GM18517 (cell line): ENCODE data around the gene SLC6A8.
"Not testable (repeated sequence)": the region's sequence is repeated elsewhere in the genome, so short reads cannot be mapped to it uniquely, and the experiment has no call there.

ENCODE experiments used
- ATAC-seq: cut with Tn5 transposase; IDR thresholded peaks from one replicate; pipeline ENCODE4 v1.9.1; 2021; ENCODE audit warnings: mild to moderate bottlenecking, moderate library complexity; ENCODE audit not compliant: unreplicated experiment

The SLC6A8 gene

DNA sequence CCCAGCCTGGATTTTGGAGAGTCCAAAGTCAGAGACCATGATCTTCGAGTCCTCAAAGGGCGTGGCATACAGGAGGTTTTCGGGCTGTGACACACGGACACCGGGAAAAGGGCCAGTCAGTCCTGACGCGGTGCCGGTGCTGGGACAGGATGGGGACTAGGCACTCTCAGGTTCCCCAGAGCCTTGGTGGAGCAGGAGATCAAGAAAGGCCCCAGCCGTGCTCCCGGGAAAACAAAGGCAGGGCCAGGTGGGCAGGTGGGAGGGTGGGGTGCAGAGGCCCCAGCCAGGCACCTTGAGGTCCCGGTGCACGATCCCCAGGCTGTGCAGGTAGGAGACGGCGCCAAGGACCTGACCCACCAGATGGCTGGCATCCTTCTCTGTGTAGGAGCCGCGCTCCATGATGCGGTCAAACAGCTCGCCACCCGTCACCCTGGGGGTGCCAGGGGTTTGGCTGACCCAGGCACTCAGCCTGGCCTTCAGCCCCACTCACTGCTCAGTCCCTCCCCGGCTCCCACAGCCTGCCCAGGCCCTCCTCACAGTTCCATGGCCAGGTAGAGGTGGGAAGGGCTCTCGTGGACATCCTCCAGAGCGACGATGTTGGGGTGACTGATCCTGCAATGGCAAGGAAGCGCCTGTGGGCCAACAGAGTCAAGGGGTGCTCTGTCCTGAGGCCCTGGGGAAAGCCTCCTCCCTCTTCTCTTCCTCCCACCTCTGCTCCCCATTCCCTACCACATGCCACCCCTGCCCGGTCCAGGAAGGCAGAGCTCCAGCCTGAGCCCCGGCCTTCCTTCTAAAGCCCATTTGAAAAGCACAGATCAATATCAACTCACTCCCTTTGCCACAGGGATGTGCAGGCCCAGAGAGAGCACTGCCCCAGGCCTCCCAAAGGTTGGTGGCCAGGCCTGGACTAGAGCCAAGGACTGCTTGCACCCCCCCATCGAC, 15.9 kb upstream of the SLC6A8 start:
- no peak for ATAC-seq

DNA sequence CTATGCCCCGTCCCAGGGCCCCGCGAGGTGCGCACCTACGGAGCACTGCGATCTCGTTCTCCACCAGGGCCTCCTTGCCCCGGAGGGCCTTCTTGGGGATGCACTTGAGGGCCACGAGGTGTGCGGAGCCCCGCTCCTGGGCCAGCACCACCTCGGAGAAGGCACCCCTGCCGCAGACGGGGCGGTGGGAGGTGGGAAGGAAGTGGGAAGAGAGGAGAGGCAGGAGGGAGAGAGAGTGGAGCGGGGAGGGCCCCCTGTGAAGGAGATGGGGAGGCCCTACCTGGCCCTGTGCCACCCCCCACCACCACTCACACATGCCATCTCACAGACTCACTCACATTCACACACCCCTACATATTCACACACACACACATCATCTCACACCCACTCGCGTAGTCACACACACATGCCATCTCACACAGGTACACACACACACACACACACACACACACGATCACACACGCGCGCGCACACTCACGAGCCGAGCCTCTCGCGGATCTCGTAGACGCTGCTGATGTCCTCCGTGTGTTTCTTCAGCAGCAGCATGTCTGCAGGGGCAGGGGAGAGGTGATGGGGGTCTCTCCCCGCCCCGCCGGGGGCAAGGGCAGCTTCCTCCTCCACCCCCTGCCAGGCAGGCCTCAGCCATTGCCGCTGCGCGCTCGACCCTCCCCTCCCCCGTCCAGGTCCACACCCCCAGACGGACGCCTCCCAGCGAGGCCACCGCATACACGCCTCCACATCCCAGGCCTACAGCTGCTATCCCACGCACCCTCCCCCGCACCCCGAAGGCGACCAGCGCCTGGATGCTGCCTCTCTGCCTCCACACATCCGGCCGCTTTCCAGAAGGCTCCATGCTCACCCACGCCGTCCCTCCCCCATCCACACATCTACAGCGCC, 14.9 kb upstream of the SLC6A8 start:
- ATAC-seq: no peak

DNA sequence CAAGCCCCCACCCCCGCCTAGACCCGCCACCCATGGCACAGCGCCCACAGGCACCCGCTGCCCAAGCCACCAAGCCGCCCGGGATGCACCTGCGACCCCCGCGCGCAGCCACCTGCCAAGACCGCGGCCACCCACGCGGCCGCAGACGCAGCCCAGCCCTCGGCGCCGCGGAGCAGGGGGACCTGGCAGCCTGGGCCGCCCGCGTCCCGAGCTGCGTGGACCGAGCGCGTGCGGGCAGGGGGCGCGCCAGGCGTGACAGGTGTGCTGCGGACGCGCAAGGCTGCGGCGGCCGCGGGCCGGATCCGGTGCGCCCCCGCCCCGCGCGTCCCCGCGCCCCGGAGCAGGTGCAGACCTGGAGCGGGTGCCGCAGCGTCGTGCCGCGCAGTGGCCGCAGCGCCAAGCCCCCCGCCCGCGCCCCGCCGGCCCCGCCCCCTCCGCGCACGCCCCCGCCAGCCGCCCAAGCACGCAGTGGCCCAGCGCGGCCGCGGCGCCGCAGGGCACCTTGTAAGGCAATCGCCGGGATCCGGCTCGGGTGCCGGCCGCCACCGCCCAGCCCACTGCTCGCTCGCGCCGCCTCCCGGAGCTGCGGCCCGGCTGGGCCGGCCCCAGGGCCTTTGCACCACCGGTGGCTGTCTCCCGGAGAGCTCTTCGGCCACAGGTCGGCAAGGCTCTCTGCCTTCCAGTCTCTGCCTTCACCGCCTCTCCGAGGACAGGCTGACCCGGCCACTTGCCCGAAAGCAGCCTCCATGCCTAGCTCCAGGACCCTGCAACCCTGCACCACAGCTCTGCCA, 14.1 kb upstream of the SLC6A8 start, which contains the start of gene PNCK:
TSS of gene PNCK (minus strand) at position 386 of the 791 bp plus-strand sequence. CDS start 737 bp downstream, outside the sequence.
- no peak for ATAC-seq

DNA sequence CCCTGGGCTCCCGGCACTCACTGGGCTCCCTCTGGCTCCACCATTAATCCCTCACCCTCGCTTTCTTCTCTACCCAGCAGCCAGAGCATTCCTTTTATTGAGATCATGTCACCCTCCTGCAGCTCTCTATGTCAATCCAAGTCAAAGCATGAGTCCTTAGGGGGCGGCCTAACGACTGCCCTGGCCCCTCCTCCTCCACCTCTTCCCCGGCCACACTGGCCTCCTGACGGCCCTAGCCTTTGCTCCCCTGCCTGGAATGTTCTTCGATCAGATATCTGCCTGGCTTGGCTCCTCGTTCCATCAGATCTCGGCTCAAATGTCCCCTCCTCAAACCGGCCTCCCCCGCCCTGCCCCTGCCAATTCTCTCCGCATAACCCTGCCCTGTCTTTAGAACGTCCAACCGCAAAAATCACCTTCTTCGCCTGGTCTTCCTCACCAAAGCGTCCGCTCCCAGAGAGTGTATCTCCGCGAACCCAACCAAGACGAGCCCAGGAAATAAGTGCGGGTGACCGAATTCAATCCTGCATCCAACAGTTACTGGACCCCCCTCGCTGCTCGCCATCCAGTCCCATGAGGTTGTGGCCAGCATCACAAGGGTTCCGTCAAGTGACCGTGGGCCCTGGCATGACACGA, 13.4 kb upstream of the SLC6A8 start:
- no peak for ATAC-seq

DNA sequence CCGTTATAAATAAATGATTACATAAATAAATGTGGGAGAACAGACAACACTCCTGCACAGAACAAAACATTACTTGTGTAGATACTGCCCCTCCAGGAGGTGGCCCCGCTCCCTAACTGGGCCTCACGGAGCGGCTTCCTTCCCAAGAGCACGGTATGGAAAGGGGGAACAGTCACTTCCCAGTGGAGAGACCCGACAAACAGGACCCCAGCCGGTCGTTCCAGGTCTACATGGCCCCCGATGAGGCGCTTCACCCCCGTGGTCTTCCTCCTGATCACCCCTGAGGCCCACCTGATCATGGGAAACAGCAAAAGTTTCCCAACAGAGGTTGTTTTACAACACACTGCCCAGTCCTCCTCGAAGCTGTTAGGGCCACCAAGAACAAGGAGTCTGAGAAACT, 6.6 kb upstream of the SLC6A8 start:
- no peak for ATAC-seq

DNA sequence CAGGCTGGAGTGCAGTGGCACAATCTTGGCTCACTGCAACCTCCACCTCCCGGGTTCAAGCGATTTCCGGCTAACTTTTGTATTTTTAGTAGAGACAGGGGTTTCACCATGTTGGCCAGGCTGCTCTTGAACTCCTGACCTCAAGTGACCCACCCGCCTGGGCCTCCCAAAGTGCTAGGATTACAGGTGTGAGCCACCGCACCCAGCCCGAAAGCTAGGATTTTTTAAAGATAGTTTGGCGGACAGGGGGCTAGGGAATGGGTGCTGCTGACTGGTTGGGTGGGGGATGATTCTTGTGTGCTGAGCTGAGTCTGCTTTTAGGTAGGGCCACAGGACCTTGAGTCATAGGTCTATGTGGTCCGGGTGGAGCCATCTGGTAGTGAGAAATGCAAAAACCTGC, 4.2 kb upstream of the SLC6A8 start:
- ATAC-seq: not testable (repeated sequence)

DNA sequence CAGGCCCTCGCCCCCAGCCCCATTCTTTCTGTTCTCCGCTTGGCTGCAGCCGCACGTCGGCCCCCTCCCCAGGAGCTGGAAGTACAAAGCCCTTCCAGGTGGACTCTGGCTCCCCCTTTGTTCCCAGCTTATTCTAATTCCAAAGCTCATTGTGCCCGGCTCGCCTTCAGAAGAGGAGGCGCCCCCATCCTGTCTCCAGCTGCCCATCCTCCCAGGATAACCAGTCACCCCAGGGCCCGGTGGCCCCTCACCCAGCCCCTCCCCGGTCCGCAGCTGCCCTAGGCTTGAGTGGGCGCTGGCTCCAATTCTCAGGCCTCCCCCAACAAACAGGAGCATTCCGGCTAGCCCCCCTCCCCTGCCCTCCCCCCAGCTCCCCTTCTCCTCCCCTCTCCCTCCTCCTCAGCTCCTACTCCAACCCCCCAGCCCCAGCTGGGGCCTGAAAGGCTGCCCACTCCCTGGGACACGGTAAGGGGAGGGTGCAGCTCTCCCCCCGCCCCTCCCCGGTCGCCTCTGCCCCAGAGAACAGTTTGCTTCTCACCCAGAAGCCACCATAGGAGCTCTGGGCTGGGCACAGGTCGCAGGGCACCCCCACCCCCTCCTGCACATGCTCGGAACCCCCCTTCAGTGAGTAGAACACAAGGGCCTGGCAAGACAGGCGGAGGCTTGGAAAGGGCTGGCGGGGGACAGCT, 3.1 kb upstream of the SLC6A8 start:
- no peak for ATAC-seq

DNA sequence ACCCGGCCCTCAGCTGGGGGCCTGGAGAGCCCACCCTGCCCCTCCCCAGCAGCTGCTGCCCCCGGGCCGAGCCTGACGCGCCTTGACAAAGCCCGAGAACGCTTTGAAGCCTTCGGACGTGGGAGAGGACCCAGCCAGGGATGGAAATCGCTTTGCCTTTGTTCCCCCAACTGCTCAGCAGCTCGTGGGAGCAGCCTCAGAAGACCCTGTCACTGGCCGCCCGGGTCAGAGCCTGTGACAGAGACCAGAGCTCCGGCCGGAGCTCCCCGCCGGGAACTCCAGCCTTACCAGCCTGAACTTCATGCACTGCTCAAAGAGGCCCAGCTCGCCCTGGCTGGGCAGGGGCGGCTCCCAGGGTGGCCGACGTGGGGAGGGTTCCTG, 2.6 kb upstream of the SLC6A8 start:
- ATAC-seq: no peak

DNA sequence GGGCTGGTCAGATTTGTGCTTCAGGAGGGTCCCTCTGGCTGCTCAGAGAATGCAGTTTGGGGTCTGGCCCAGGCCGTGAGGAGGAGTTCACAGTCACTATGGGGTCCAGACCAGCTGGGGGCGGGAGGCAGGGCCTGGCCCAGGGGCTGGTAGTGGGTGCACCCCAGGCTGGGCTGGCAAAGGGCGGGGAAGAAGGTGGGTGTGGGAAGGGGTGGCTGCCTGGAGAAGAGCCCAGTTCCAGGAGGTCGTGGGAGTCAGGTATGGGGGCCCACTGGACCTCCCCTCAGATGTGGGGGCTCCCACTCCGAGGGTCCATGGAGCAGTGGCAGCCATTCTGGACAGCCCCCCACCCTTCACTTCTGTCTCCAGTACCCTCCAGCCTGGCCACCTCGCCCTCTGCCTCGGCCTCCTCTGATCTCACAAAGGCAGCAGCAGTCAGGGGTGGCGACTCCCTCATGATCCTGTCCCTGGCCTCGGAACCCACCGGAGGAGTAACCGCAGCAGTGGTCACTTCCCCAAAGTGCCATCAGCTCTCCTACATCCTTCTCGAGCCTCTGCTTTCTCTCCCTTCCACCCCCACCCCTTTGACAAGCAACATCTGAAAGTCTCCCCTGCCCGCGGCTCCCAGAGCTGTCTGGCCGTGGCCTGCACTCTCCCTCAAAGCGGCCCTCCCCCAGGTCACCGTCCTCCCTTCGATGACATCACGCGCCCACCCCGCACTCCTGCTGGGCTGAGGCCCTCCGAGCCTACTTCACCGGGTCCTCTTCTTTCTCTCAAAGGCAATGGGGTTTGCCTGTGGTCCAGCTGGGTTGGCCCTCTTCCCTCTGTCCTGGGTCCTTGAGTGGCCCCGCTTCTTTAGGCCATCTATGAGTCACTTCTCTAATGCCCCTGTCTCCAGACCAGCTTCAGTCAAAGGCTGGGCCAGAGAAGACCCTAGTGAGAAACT, 1.7 kb upstream of the SLC6A8 start:
- no peak for ATAC-seq

DNA sequence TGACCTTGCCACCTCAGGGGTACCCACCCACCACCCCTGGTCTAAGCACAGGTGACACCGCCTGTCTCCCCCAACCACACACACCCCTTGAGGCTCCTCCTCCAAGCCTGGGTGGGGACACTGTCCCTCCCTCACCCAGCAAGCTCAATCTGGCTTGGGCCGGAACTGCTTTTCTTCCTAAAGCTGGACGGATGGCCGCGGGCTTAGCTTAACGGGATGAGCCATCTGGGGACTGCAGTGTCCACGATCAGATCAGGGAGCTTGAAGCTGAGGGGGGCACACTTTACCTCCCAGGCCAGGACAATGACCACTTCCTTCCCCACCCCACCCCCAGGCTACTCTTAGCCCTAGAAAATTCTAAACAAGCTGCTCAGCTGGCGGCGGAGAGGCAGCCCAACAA, 1.0 kb upstream of the SLC6A8 start:
- no peak for ATAC-seq

DNA sequence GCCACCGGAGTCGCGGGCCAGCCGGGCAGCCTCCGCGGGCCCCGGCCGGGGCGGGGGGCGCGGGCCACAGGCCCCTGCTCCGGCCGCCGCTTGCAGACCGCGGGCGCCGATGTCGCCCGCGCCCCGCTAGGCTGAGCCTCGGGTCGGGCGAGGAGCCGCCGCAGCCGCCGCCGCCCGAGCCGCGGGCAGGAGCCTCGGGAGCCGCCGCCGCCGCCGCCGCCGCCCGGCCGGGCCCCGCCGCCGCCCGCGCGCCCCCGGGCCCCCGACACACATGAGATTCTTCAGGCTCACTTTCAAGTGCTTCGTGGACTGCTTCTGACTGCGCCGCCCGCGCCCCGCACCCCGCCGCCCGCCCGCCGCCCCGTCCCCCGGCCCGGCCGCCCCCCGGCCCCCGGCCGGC, 345 bp downstream of the SLC6A8 start:
- no peak for ATAC-seq

DNA sequence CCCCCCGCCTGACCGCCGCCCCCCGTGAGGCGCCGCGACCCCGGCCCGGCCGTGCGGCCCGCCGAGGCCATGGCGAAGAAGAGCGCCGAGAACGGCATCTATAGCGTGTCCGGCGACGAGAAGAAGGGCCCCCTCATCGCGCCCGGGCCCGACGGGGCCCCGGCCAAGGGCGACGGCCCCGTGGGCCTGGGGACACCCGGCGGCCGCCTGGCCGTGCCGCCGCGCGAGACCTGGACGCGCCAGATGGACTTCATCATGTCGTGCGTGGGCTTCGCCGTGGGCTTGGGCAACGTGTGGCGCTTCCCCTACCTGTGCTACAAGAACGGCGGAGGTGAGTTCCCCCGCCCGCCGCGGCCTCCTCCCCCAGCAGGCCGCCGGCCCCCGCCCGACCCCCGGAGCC, 780 bp downstream of the SLC6A8 start:
- no peak for ATAC-seq

DNA sequence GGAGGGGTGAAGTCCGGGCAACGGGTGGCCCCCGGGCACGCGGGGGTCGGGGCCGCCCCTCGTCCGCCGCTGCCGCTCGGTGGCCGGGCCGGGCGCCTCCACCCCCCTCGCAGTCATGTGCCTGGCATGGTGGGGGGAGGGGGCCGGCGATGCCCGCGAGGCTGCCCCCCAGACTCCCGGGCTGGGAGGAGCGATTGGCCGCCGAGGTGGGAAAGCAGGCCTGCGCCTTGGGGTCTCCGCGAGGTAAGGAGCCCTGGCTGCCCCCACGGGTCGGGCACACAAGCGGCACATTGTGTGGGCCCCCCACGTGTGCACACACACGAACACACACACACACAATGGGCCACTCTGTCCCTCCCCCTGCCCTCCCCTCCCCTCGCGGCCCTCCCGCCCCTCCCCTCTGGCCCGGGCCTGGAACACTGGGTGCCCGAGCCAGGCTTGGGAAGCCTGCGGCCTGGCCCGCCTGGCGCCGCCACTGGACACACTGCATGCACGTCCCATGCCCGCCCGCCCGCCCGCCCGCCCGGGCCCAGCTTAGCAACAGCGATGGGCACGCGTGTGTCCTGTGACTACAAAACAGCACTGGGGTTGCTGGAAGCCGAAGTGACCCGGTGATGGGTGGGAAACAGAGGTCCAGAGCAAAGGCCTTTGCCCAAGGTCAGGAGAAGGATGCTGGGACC, 1.3 kb downstream of the SLC6A8 start:
- ATAC-seq: no peak

DNA sequence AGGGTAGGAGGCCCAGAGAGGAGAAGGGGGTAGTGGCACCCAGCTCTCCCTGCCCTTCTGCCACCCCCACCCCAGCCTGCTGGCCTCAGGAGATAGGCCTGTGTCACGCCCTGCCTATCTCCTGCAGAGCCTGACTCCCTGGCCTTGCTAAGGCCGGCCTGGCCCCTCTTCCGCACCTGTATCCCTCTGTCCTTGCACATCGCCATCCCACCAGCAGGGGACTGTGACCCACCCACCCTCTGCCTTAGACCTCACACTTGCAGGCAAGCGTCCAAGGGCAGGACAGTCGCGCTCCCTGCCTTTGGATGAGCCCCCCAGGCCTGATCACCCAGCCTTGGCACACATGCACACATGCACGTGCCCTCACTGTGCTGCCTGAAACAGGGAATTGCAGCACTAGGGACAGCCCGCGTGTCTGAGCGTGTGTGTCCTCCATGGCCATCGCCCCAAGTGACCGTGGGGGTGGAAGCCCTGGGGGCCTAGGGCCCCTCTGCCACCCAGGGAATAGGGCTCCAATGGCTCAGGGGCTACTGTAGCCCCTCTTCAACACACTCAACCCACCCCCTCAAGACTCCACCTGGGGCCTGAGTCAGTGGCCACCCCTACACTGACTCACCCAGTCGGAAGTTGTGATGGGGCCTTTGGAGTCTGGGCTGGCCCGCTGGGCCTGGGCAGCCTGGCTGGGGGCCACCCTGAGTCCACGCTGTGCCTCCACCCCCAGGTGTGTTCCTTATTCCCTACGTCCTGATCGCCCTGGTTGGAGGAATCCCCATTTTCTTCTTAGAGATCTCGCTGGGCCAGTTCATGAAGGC, 2.1 kb downstream of the SLC6A8 start:
- ATAC-seq: no peak

DNA sequence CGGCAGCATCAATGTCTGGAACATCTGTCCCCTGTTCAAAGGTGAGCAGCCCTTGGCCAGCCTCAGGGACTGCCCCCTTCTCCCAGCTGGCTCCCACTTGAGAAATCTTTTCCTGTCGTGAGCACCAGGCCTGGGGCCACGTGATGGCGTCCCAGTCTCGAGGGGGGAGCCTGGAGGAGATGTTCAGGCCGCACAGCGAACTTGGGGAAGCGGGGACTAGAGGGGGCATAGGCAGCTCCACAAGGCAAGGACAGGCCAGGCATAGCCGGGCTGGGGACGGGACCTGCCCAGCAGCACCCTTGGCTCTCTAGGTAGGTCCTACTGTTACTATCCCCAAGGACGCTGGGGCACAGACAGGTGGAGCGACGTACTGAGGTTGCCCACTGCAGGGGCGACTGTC, 2.7 kb downstream of the SLC6A8 start:
- ATAC-seq: no peak

DNA sequence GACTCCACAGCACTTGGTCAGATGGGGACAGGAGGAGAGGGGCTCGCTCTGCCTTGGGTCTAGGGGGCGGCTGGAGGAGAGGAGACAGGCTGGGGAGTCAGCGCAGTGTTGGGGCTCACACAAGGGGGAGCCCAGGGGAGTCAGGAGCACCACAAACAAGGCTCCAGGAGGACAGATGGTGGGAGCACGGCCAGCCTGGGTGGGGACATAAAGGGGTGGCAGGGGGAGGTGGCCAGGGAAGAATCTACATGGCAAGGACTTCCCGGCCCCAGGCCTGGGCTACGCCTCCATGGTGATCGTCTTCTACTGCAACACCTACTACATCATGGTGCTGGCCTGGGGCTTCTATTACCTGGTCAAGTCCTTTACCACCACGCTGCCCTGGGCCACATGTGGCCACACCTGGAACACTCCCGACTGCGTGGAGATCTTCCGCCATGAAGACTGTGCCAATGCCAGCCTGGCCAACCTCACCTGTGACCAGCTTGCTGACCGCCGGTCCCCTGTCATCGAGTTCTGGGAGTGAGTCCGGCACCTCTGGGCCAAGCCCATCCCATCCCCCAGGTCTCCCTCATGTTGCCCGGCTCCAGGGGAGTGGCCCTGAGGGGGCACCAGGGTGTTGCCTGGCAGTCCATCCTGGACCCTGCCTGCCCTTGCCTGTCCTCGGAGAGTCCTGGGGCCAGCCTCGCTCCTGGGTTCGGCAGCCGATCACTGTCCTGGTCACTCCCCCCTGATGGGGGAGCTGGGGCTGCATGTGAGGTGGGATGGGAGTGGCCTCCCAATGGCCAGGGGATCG, 3.5 kb downstream of the SLC6A8 start:
- ATAC-seq: not testable (repeated sequence)

DNA sequence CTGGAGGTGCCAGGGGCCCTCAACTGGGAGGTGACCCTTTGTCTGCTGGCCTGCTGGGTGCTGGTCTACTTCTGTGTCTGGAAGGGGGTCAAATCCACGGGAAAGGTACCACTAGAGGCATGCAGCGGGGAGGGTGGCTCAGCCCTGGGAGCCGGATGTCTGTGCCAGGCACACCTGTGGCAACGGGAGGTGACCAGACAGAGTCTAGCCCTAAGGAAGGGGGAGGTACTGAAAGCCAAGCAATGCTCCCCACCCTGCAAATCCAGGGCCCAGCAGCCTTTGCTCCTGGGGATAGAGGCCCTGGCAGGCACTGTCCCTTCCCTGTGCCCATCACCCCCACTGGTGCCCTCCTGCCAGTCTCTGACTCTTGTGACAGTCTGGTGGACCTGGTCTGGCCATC, 4.3 kb downstream of the SLC6A8 start:
- ATAC-seq: no peak
